BE2C (cell line): ENCODE results near the gene CBFA2T3.

ENCODE experiments used
- DNase-seq: peaks from one replicate; pipeline ENCODE4 v3.0.0-alpha.2; 2020
- H3K27me3 ChIP-seq: fragments of 250-450 bp; sonication (Bioruptor Pico); 2 replicates; pipeline ENCODE4 v1.5.1; 2020; ENCODE audit warnings: mild to moderate bottlenecking
- H3K36me3 ChIP-seq: fragments of 250-450 bp; sonication (Bioruptor Pico); 2 replicates; pipeline ENCODE4 v1.5.1; 2020; ENCODE audit warnings: mild to moderate bottlenecking
- H3K4me1 ChIP-seq: fragments of 250-450 bp; sonication (Bioruptor Pico); 2 replicates; pipeline ENCODE4 v1.5.1; 2020
- H3K4me3 ChIP-seq: 2 replicates; pipeline ENCODE4 v1.5.1; 2011; ENCODE audit warnings: low read depth, low read length
- H3K9me3 ChIP-seq: fragments of 250-450 bp; sonication (Bioruptor Pico); 2 replicates; pipeline ENCODE4 v1.5.1; 2020
- CTCF ChIP-seq: IDR thresholded peaks from 2 replicates; pipeline ENCODE4 v1.5.1; 2012; ENCODE audit warnings: mild to moderate bottlenecking, low read depth, low read length

The CBFA2T3 gene

GRCh38 chr16:88926374-88926990 is 50.5 kb downstream of the CBFA2T3 start:
- TF ChIP-seq CTCF: no peak
- no peaks in the 10 kb centered on the region for H3K36me3 ChIP-seq
- H3K27me3 ChIP-seq: peaks cover 58% of the 10 kb centered on the region
- H3K4me1 ChIP-seq: peaks cover 2% of the 10 kb centered on the region; the same call in 1 of the 2 replicates
- H3K4me3 ChIP-seq: no peak overlapping the region
- no peak for DNase-seq
- no peaks in the 10 kb centered on the region for H3K9me3 ChIP-seq

GRCh38 chr16:88925540-88925887 is 51.5 kb downstream of the CBFA2T3 start:
- TF ChIP-seq CTCF: no peak
- no peaks in the 10 kb centered on the region for H3K9me3 ChIP-seq
- no peak overlapping the region for H3K4me3 ChIP-seq
- no peaks in the 10 kb centered on the region for H3K36me3 ChIP-seq
- peaks cover 52% of the 10 kb centered on the region for H3K27me3 ChIP-seq
- no peak for DNase-seq
- peaks cover 10% of the 10 kb centered on the region for H3K4me1 ChIP-seq

GRCh38 chr16:88924834-88925539 is 52.0 kb downstream of the CBFA2T3 start:
- H3K27me3 ChIP-seq: peaks cover 52% of the 10 kb centered on the region
- H3K4me1 ChIP-seq: peaks cover 10% of the 10 kb centered on the region
- H3K36me3 ChIP-seq: no peaks in the 10 kb centered on the region
- H3K4me3 ChIP-seq: no peak overlapping the region
- peak; percentile 57 for TF ChIP-seq CTCF
- DNase-seq: peak; percentile 88
- no peaks in the 10 kb centered on the region for H3K9me3 ChIP-seq

GRCh38 chr16:88923926-88924833 is 52.8 kb downstream of the CBFA2T3 start:
- TF ChIP-seq CTCF: no peak
- Histone ChIP-seq H3K4me3 (no peak overlapping the region), H3K4me1 (peaks cover 10% of the 10 kb centered on the region), H3K36me3 (no peaks in the 10 kb centered on the region), H3K9me3 (no peaks in the 10 kb centered on the region), H3K27me3 (peaks cover 51% of the 10 kb centered on the region)
- DNase-seq: no peak

- Histone ChIP-seq H3K9me3 (no peaks in the 10 kb centered on the region), H3K4me3 (no peak overlapping the region), H3K4me1 (peaks cover 10% of the 10 kb centered on the region), H3K36me3 (no peaks in the 10 kb centered on the region), H3K27me3 (peaks cover 44% of the 10 kb centered on the region)
- no peak for TF ChIP-seq CTCF
- DNase-seq: no peak
Observed at GRCh38 chr16:88923450-88923849, 53.6 kb downstream of the CBFA2T3 start.
